Activated naive CD4-positive, alpha-beta T cell treated with anti-CD3 and anti-CD28 coated beads, Interleukin-2, amount 10 ng/mL, durations not matched to agents 7 days and 5 days (primary cell): ENCODE results near the gene UBL7.

Source experiments
- CTCF ChIA-PET: fragments of 350-600 bp; sonication (Branson Sonifier 250); formaldehyde crosslinking; loops from one replicate; lab custom pipeline; 2021; ENCODE audit warnings: antibody characterized with exemption; lab: Charles Lee
- DNase-seq: peaks from one replicate; pipeline ENCODE4 v3.0.0-alpha.2; 2020
- H3K27ac Mint-ChIP-seq: one replicate; pipeline ENCODE4 v1.8.0; 2021; ENCODE audit warnings: mild to moderate bottlenecking, moderate library complexity, mixed read lengths
- H3K27me3 Mint-ChIP-seq: one replicate; pipeline ENCODE4 v1.8.0; 2021; ENCODE audit warnings: mild to moderate bottlenecking, mixed read lengths
- H3K36me3 Mint-ChIP-seq: one replicate; pipeline ENCODE4 v1.8.0; 2021; ENCODE audit warnings: mixed read lengths
- H3K4me1 Mint-ChIP-seq: one replicate; pipeline ENCODE4 v1.8.0; 2021; ENCODE audit warnings: mixed read lengths
- H3K4me3 Mint-ChIP-seq: one replicate; pipeline ENCODE4 v1.8.0; 2021; ENCODE audit warnings: mild to moderate bottlenecking, moderate library complexity, mixed read lengths
- H3K9me3 Mint-ChIP-seq: one replicate; pipeline ENCODE4 v1.8.0; 2021; ENCODE audit warnings: mixed read lengths

UBL7 gene

GRCh38 chr15:74429781-74430400 is 31.1 kb downstream of the UBL7 start:
- Mint-ChIP-seq H3K4me3 (no peak overlapping the region), H3K27ac (no peak overlapping the region), H3K36me3 (no peaks in the 10 kb centered on the region), H3K9me3 (no peaks in the 10 kb centered on the region), H3K4me1 (peaks cover 47% of the 10 kb centered on the region), H3K27me3 (peaks cover 22% of the 10 kb centered on the region)
- CTCF ChIA-PET: interaction anchor here (0.7 kb wide), 1 partner anchor 8 kb away, joined by 3 read pairs; no protein-coding TSS in a partner anchor
- DNase-seq: no peak

- Mint-ChIP-seq H3K36me3 (no peaks in the 10 kb centered on the region), H3K27me3 (peaks cover 22% of the 10 kb centered on the region), H3K4me3 (no peak overlapping the region), H3K9me3 (no peaks in the 10 kb centered on the region), H3K27ac (no peak overlapping the region), H3K4me1 (peaks cover 40% of the 10 kb centered on the region)
- DNase-seq: no peak
- CTCF ChIA-PET: interaction anchor here (1.0 to 2.3 kb wide), 2 partner anchors 45 to 47 kb away, joined by 4 to 9 read pairs; no protein-coding TSS in a partner anchor
Observed at GRCh38 chr15:74428970-74429780, 31.8 kb downstream of the UBL7 start.

GRCh38 chr15:74428442-74428787 is 32.5 kb downstream of the UBL7 start:
- DNase-seq: no peak
- H3K4me1 Mint-ChIP-seq: peaks cover 37% of the 10 kb centered on the region
- no peaks in the 10 kb centered on the region for H3K36me3 Mint-ChIP-seq
- CTCF ChIA-PET: interaction anchor here (0.9 to 2.3 kb wide), 4 partner anchors 11 to 61 kb away, joined by 3 to 9 read pairs (median 4); no protein-coding TSS in a partner anchor
- peaks cover 22% of the 10 kb centered on the region for H3K27me3 Mint-ChIP-seq
- H3K4me3 Mint-ChIP-seq: no peak overlapping the region
- H3K27ac Mint-ChIP-seq: peak overlapping the region; percentile 20
- no peaks in the 10 kb centered on the region for H3K9me3 Mint-ChIP-seq

GRCh38 chr15:74427607-74428441 is 33.1 kb downstream of the UBL7 start:
- Mint-ChIP-seq H3K4me3 (no peak overlapping the region), H3K27me3 (peaks cover 21% of the 10 kb centered on the region), H3K36me3 (no peaks in the 10 kb centered on the region), H3K4me1 (peaks cover 37% of the 10 kb centered on the region), H3K9me3 (no peaks in the 10 kb centered on the region), H3K27ac (peak overlapping the region; percentile 66)
- DNase-seq: no peak
- CTCF ChIA-PET: interaction anchor here (0.6 to 2.3 kb wide), 4 partner anchors 12 to 411 kb away, joined by 3 to 9 read pairs (median 3); no protein-coding TSS in a partner anchor

- no peak for DNase-seq
- Mint-ChIP-seq H3K36me3 (no peaks in the 10 kb centered on the region), H3K4me3 (no peak overlapping the region), H3K27me3 (peaks cover 10% of the 10 kb centered on the region), H3K4me1 (peaks cover 25% of the 10 kb centered on the region), H3K27ac (no peak overlapping the region), H3K9me3 (no peaks in the 10 kb centered on the region)
- CTCF ChIA-PET: interaction anchor here (0.6 to 2.3 kb wide), 2 partner anchors 44 to 409 kb away, joined by 3 to 9 read pairs; no protein-coding TSS in a partner anchor
Observed at GRCh38 chr15:74426404-74427281, 34.3 kb downstream of the UBL7 start.

GRCh38 chr15:74425630-74426029 is 35.3 kb downstream of the UBL7 start:
- CTCF ChIA-PET: interaction anchor here (1.2 kb wide), 1 partner anchor 43 kb away, joined by 3 read pairs; no protein-coding TSS in a partner anchor
- H3K36me3 Mint-ChIP-seq: no peaks in the 10 kb centered on the region

GRCh38 chr15:74424901-74425528 is 35.9 kb downstream of the UBL7 start:
- no peaks in the 10 kb centered on the region for H3K27me3 Mint-ChIP-seq
- no peaks in the 10 kb centered on the region for H3K36me3 Mint-ChIP-seq
- H3K9me3 Mint-ChIP-seq: no peaks in the 10 kb centered on the region
- no peak overlapping the region for H3K27ac Mint-ChIP-seq
- peaks cover 21% of the 10 kb centered on the region for H3K4me1 Mint-ChIP-seq
- CTCF ChIA-PET: interaction anchor here (1.2 kb wide), 1 partner anchor 43 kb away, joined by 3 read pairs; no protein-coding TSS in a partner anchor
- no peak overlapping the region for H3K4me3 Mint-ChIP-seq
- no peak for DNase-seq

More at GRCh38 chr15:74425630-74426029, 35.3 kb downstream of the UBL7 start:
- Mint-ChIP-seq H3K27ac (no peak overlapping the region), H3K4me1 (peaks cover 20% of the 10 kb centered on the region), H3K4me3 (no peak overlapping the region), H3K27me3 (no peaks in the 10 kb centered on the region), H3K9me3 (no peaks in the 10 kb centered on the region)
- no peak for DNase-seq

- Mint-ChIP-seq H3K36me3 (no peaks in the 10 kb centered on the region), H3K27me3 (no peaks in the 10 kb centered on the region), H3K9me3 (no peaks in the 10 kb centered on the region), H3K4me1 (peaks cover 17% of the 10 kb centered on the region), H3K27ac (no peak overlapping the region), H3K4me3 (no peak overlapping the region)
- no peak for DNase-seq
- CTCF ChIA-PET: interaction anchor here (0.6 kb wide), 1 partner anchor 47 kb away, joined by 3 read pairs; no protein-coding TSS in a partner anchor
Observed at GRCh38 chr15:74423431-74424257, 37.3 kb downstream of the UBL7 start.

GRCh38 chr15:74422652-74423430 is 38.1 kb downstream of the UBL7 start:
- peaks cover 14% of the 10 kb centered on the region for H3K4me1 Mint-ChIP-seq
- CTCF ChIA-PET: no interaction called here
- no peaks in the 10 kb centered on the region for H3K36me3 Mint-ChIP-seq
- H3K4me3 Mint-ChIP-seq: no peak overlapping the region
- H3K27me3 Mint-ChIP-seq: no peaks in the 10 kb centered on the region
- no peaks in the 10 kb centered on the region for H3K9me3 Mint-ChIP-seq
- no peak for DNase-seq
- H3K27ac Mint-ChIP-seq: no peak overlapping the region

GRCh38 chr15:74422265-74422651 is 38.7 kb downstream of the UBL7 start:
- Mint-ChIP-seq H3K36me3 (no peaks in the 10 kb centered on the region), H3K4me1 (peaks cover 14% of the 10 kb centered on the region), H3K9me3 (no peaks in the 10 kb centered on the region), H3K4me3 (no peak overlapping the region), H3K27me3 (no peaks in the 10 kb centered on the region), H3K27ac (no peak overlapping the region)
- DNase-seq: no peak
- CTCF ChIA-PET: no interaction called here

- no peaks in the 10 kb centered on the region for H3K27me3 Mint-ChIP-seq
- H3K4me1 Mint-ChIP-seq: peaks cover 14% of the 10 kb centered on the region
- no peak for DNase-seq
- no peaks in the 10 kb centered on the region for H3K9me3 Mint-ChIP-seq
- no peak overlapping the region for H3K4me3 Mint-ChIP-seq
- no peaks in the 10 kb centered on the region for H3K36me3 Mint-ChIP-seq
- H3K27ac Mint-ChIP-seq: no peak overlapping the region
- CTCF ChIA-PET: no interaction called here
Observed at GRCh38 chr15:74421302-74422245, 39.4 kb downstream of the UBL7 start.
